H1 (cell line): ENCODE results near the gene PATJ. TPM values are rescaled to one million over a fixed set of nuclear protein-coding genes. Genes with fewer than 3 reads are reported as not detected.

Experiments
- CTCF ChIA-PET: fragments of 300-600 bp; sonication (Branson Sonifier 250); formaldehyde crosslinking; loops from one replicate; lab custom pipeline; 2021; ENCODE audit not compliant: partially characterized antibody; lab: Charles Lee
- POLR2A ChIA-PET: fragments of 300-600 bp; sonication (Branson Sonifier 250); formaldehyde crosslinking; loops from one replicate; lab custom pipeline; 2021; ENCODE audit warnings: inconsistent platforms; ENCODE audit not compliant: partially characterized antibody; lab: Charles Lee
- DNase-seq, 2 experiments: peaks; one replicate each; pipeline versions ENCODE4 v3.0.0 to v3.0.0-alpha.2; 2010 to 2022; ENCODE audit warnings: low spot score in 2 of 2, low read depth in 1 of 2, mixed read lengths in 1 of 2
- FAIRE-seq: peaks from 2 replicates; lab custom pipeline; 2011; peaks lifted over from hg19 to GRCh38; lab: Jason Lieb, UNC
- H2AFZ ChIP-seq: 2 replicates; pipeline ENCODE4 v1.8.1; 2012; ENCODE audit warnings: low read length, inconsistent platforms
- H2AK5ac ChIP-seq: 2 replicates; pipeline ENCODE4 v1.6.1; 2013; ENCODE audit warnings: low read depth, low read length
- H2BK120ac ChIP-seq: replicated peaks from 2 replicates; pipeline ENCODE3; 2013; ENCODE audit warnings: low read depth, low read length, inconsistent platforms
- H2BK12ac ChIP-seq: 2 replicates; pipeline ENCODE4 v1.6.1; 2013; ENCODE audit warnings: low read depth, low read length
- H2BK15ac ChIP-seq: 2 replicates; pipeline ENCODE4 v1.6.1; 2013; ENCODE audit warnings: low read length
- H2BK20ac ChIP-seq: 2 replicates; pipeline ENCODE4 v1.6.1; 2013; ENCODE audit warnings: low read length
- H2BK5ac ChIP-seq: 2 replicates; pipeline ENCODE4 v1.6.1; 2013; ENCODE audit warnings: low read depth, low read length
- H3K14ac ChIP-seq: 2 replicates; pipeline ENCODE4 v1.6.1; 2013; ENCODE audit warnings: inconsistent platforms; ENCODE audit not compliant: insufficient read length
- H3K18ac ChIP-seq: 2 replicates; pipeline ENCODE4 v1.6.1; 2013; ENCODE audit warnings: low read length; ENCODE audit errors: extremely low read depth
- H3K23ac ChIP-seq: 2 replicates; pipeline ENCODE4 v1.6.1; 2013; ENCODE audit warnings: inconsistent platforms; ENCODE audit not compliant: insufficient read length
- H3K23me2 ChIP-seq: 2 replicates; pipeline ENCODE4 v1.6.1; 2013; ENCODE audit warnings: low read depth, low read length
- H3K27ac ChIP-seq: 2 replicates; pipeline ENCODE4 v1.6.1; 2011; ENCODE audit warnings: low read depth, low read length, inconsistent platforms
- H3K27me3 ChIP-seq, 4 experiments: replicated peaks in 1 of 4; 1 replicate in 1 of 4; 2 replicates in 3 of 4; pipeline versions ENCODE4 v1.6.1 to v1.8.1; 2011 to 2013; ENCODE audit warnings: low read length in 3 of 4, mild to moderate bottlenecking in 3 of 4, inconsistent platforms in 2 of 4, mixed read lengths in 2 of 4, moderate library complexity in 1 of 4; ENCODE audit not compliant: control insufficient read depth in 3 of 4, insufficient read depth in 3 of 4; ENCODE audit errors: extremely low read depth in 1 of 4
- H3K36me3 ChIP-seq, 4 experiments: 2 replicates each; pipeline versions ENCODE4 v1.6.1 to v1.8.1; 2011 to 2013; ENCODE audit warnings: mild to moderate bottlenecking in 4 of 4, low read length in 3 of 4, moderate library complexity in 2 of 4, control low read depth in 1 of 4, inconsistent platforms in 1 of 4; ENCODE audit not compliant: insufficient read depth in 4 of 4, control insufficient read depth in 2 of 4
- H3K4ac ChIP-seq: replicated peaks from 2 replicates; pipeline ENCODE3; 2013; ENCODE audit warnings: low read length, low read depth, mixed read lengths, inconsistent platforms; ENCODE audit not compliant: insufficient read length
- H3K4me1 ChIP-seq, 4 experiments: replicated peaks in 1 of 4; 1 replicate in 1 of 4; 2 replicates in 3 of 4; pipeline versions ENCODE4 v1.6.1 to v1.8.1; 2011 to 2013; ENCODE audit warnings: low read length in 3 of 4, inconsistent platforms in 2 of 4, mixed read lengths in 1 of 4; ENCODE audit not compliant: insufficient read depth in 4 of 4, control insufficient read depth in 3 of 4
- H3K4me2 ChIP-seq, 2 experiments: 2 replicates each; pipeline versions ENCODE4 v1.6.1 to v1.8.1; 2011 to 2013; ENCODE audit warnings: low read depth in 2 of 2, low read length in 2 of 2, control low read depth in 1 of 2, inconsistent platforms in 1 of 2, mild to moderate bottlenecking in 1 of 2; ENCODE audit not compliant: insufficient read depth in 1 of 2
- H3K4me3 ChIP-seq, 4 experiments: fragments of 200-600, 300-600 bp in 1 of 4; sonication (generic), shearing (Covaris generic), sonication (Bioruptor Twin) in 1 of 4; 2 replicates each; pipeline versions ENCODE4 v1.5.1 to v1.8.1; 2011 to 2016; ENCODE audit warnings: low read length in 4 of 4, low read depth in 3 of 4, control low read depth in 2 of 4, inconsistent platforms in 2 of 4, mild to moderate bottlenecking in 2 of 4, mixed read lengths in 1 of 4, moderate library complexity in 1 of 4; ENCODE audit not compliant: insufficient read depth in 2 of 4; ENCODE audit errors: extremely low read depth in 1 of 4
- H3K56ac ChIP-seq: replicated peaks from 2 replicates; pipeline ENCODE3; 2013; ENCODE audit warnings: low read depth, mild to moderate bottlenecking, mixed read lengths, low read length, inconsistent platforms; ENCODE audit not compliant: insufficient read length
- H3K79me1 ChIP-seq: 2 replicates; pipeline ENCODE4 v1.6.1; 2013; ENCODE audit warnings: low read depth, low read length, control low read depth
- H3K79me2 ChIP-seq, 2 experiments: 2 replicates each; pipeline versions ENCODE4 v1.6.1 to v1.8.1; 2012 to 2013; ENCODE audit warnings: low read length in 2 of 2, mild to moderate bottlenecking in 2 of 2, inconsistent platforms in 1 of 2; ENCODE audit not compliant: insufficient read depth in 2 of 2, control insufficient read depth in 1 of 2
- H3K9ac ChIP-seq, 4 experiments: replicated peaks in 1 of 4; 1 replicate in 1 of 4; 2 replicates in 3 of 4; pipeline versions ENCODE4 v1.6.1 to v1.8.1; 2011 to 2013; ENCODE audit warnings: low read depth in 3 of 4, low read length in 3 of 4, control low read depth in 2 of 4, mild to moderate bottlenecking in 2 of 4, moderate library complexity in 2 of 4, inconsistent platforms in 1 of 4; ENCODE audit errors: extremely low read depth in 1 of 4
- H3K9me3 ChIP-seq, 2 experiments: 2 replicates each; pipeline versions ENCODE4 v1.6.1 to v1.8.1; 2012 to 2013; ENCODE audit warnings: mild to moderate bottlenecking in 2 of 2, moderate library complexity in 2 of 2, control low read depth in 1 of 2, inconsistent platforms in 1 of 2, low read depth in 1 of 2, low read length in 1 of 2, mixed read lengths in 1 of 2; ENCODE audit not compliant: insufficient read depth in 2 of 2
- H4K20me1 ChIP-seq, 2 experiments: replicated peaks in 1 of 2; 2 replicates each; pipeline versions ENCODE3 to v1.8.1; 2011 to 2013; ENCODE audit warnings: inconsistent platforms in 2 of 2, low read length in 2 of 2, mild to moderate bottlenecking in 1 of 2; ENCODE audit not compliant: insufficient read depth in 2 of 2, control insufficient read depth in 1 of 2
- H4K5ac ChIP-seq: 2 replicates; pipeline ENCODE4 v1.6.1; 2013; ENCODE audit warnings: low read length, low read depth, mixed read lengths, inconsistent platforms; ENCODE audit not compliant: insufficient read length
- H4K8ac ChIP-seq: 2 replicates; pipeline ENCODE4 v1.8.0; 2013; ENCODE audit warnings: mild to moderate bottlenecking, moderate library complexity, low read length, inconsistent platforms; ENCODE audit not compliant: insufficient read depth; ENCODE audit errors: extremely low read depth
- H4K91ac ChIP-seq: replicated peaks from 2 replicates; pipeline ENCODE3; 2013; ENCODE audit warnings: low read length, mixed read lengths, inconsistent platforms; ENCODE audit not compliant: insufficient read length
- BACH1 ChIP-seq: IDR thresholded peaks from 2 replicates; pipeline ENCODE4 v1.6.1; 2012; ENCODE audit warnings: low read length, improper control_type of control experiment
- BCL11A ChIP-seq, 2 experiments: IDR thresholded peaks; one replicate each; pipeline ENCODE4 v1.6.1; 2011; ENCODE audit warnings: low read depth in 2 of 2, low read length in 2 of 2, mild to moderate bottlenecking in 2 of 2
- CBX5 ChIP-seq: fragments of 300-800, 300-1000 bp; sonication (generic); IDR thresholded peaks from 2 replicates; pipeline ENCODE4 v1.7.1; 2016; ENCODE audit warnings: antibody characterized with exemption, low read length, low read depth
- E2F6 ChIP-seq: IDR thresholded peaks from 2 replicates; pipeline ENCODE4 v1.6.1; 2012; ENCODE audit warnings: inconsistent platforms
- JUN ChIP-seq: IDR thresholded peaks from 2 replicates; pipeline ENCODE4 v1.6.1; 2011; ENCODE audit warnings: low read depth, mild to moderate bottlenecking, improper control_type of control experiment, low read length
- KDM4A ChIP-seq: IDR thresholded peaks from one replicate; pipeline ENCODE4 v1.7.1; 2012; ENCODE audit warnings: low read depth, mild to moderate bottlenecking, moderate library complexity, low read length, inconsistent platforms; ENCODE audit not compliant: severe bottlenecking
- MAX ChIP-seq: IDR thresholded peaks from 2 replicates; pipeline ENCODE4 v1.6.1; 2012; ENCODE audit warnings: inconsistent platforms
- RFX5 ChIP-seq: IDR thresholded peaks from 2 replicates; pipeline ENCODE4 v1.6.1; 2011; ENCODE audit warnings: low read depth, low read length, improper control_type of control experiment, borderline replicate concordance
- SIRT6 ChIP-seq: IDR thresholded peaks from one replicate; pipeline ENCODE4 v1.7.1; 2012; ENCODE audit warnings: low read length, inconsistent platforms
- SRF ChIP-seq: IDR thresholded peaks from 2 replicates; pipeline ENCODE4 v1.6.1; 2011; ENCODE audit warnings: mild to moderate bottlenecking, low read depth, low read length, moderate library complexity
- TAF7 ChIP-seq: optimal IDR thresholded peaks from 2 replicates; pipeline ENCODE3; 2011; ENCODE audit warnings: low read depth, mild to moderate bottlenecking, inconsistent platforms, low read length, moderate library complexity, borderline replicate concordance
- TCF12 ChIP-seq: IDR thresholded peaks from 2 replicates; pipeline ENCODE4 v1.6.1; 2011; ENCODE audit warnings: low read depth, mild to moderate bottlenecking, low read length
- USF2 ChIP-seq: IDR thresholded peaks from 2 replicates; pipeline ENCODE4 v1.6.1; 2011; ENCODE audit warnings: low read length, improper control_type of control experiment
- WGBS, 2 experiments: shearing (Covaris generic) in 1 of 2; methylation state at CpG; one replicate each; pipeline versions ENCODE4 v1.1.6 to v1.1.7; 2013 to 2015; ENCODE audit warnings: low lambda C conversion rate in 2 of 2, mixed read lengths in 2 of 2, inconsistent platforms in 1 of 2, low coverage in 1 of 2, missing lambda C conversion rate in 1 of 2; ENCODE audit not compliant: insufficient replicate concordance in 2 of 2, insufficient coverage in 1 of 2, insufficient read length in 1 of 2; ENCODE audit errors: extremely low coverage in 1 of 2, missing lambda C conversion rate in 1 of 2; 5-methylcytosine and 5-hydroxymethylcytosine counted together
- polyA plus RNA-seq, 7 experiments: library from polyadenylated mRNA; depleted of rRNA in 3 of 7; stranded (reverse) in 5 of 7; unstranded in 2 of 7; fragments of >200 nt in 5 of 7; fragments of 200-250 nt in 2 of 7; gene quantifications; 1 replicate in 5 of 7; 2 replicates in 1 of 7; 4 replicates in 1 of 7; pipeline versions ENCODE4 v1.2.1 to v1.2.3, GENCODE V29; 2011 to 2013; ENCODE audit warnings: missing spikeins in 2 of 7, mixed read lengths in 2 of 7
- total RNA-seq: library from RNA; stranded (reverse); fragmentation: NEBNext Ultra II Directional; extraction: Animal tissue kit (Norgen Biotek cat#: 25700); gene quantifications from 2 replicates; pipeline ENCODE4 v1.2.1, GENCODE V29; 2021

Gene PATJ
- total and polyA plus RNA-seq, 2 of the 8 experiments (the other 6 are each of a cell fraction or from before 2014, with no cell fraction given): 8.2 to 55.6 TPM

- Histone ChIP-seq H3K27ac (no peak overlapping the region), H4K20me1 (peaks cover 0 to 2% of the 10 kb centered on the region in 2 experiments), H2BK15ac (no peak overlapping the region), H3K18ac (no peak overlapping the region), H3K36me3 (peaks cover 0 to 11% (median 0%) of the 10 kb centered on the region in 4 experiments; a peak in 3 of 8 replicates), H3K4me2 (no peak overlapping the region), H4K5ac (no peak overlapping the region), H2BK120ac (no peak overlapping the region), H3K9ac (no peak overlapping the region), H3K56ac (no peak overlapping the region), H3K14ac (no peak overlapping the region), H2BK12ac (no peak overlapping the region), H2BK20ac (no peak overlapping the region), H4K91ac (no peak overlapping the region), H2AK5ac (no peak overlapping the region), H3K27me3 (no peaks in the 10 kb centered on the region), H3K9me3 (no peaks in the 10 kb centered on the region), H2AFZ (no peak overlapping the region), H2BK5ac (no peak overlapping the region), H3K23ac (no peak overlapping the region), H3K4me3 (no peak overlapping the region), H3K79me1 (no peaks in the 10 kb centered on the region), H4K8ac (no peak overlapping the region), H3K4me1 (no peaks in the 10 kb centered on the region), H3K23me2 (no peaks in the 10 kb centered on the region), H3K79me2 (no peaks in the 10 kb centered on the region), H3K4ac (no peak overlapping the region)
- FAIRE-seq (no peak), DNase-seq (no peak)
- CTCF ChIA-PET: interaction anchor here (0.7 kb wide), 1 partner anchor 33 kb away, joined by 4 read pairs; no protein-coding TSS in a partner anchor
- WGBS, 2 experiments: 92% methylated on average over 2 of the region's 2 CpGs; no CpG with 5 or more reads in 1 of the 2 experiments
- POLR2A ChIA-PET: no interaction called here
- TF ChIP-seq USF2: no peak
- no peak for TF ChIP-seq JUN
- TF ChIP-seq SIRT6: no peak
- no peak for TF ChIP-seq BACH1
- no peak for TF ChIP-seq RFX5
- no peak for TF ChIP-seq CBX5
- no peak for TF ChIP-seq E2F6
- no peak for TF ChIP-seq SRF
- no peak for TF ChIP-seq KDM4A
- TF ChIP-seq TAF7: no peak
- no peak for TF ChIP-seq BCL11A (IDR thresholded peaks at IDR 0.05; ENCODE audit: low read depth in 2 of 2, low read length in 2 of 2)
- no peak for TF ChIP-seq MAX
- TF ChIP-seq TCF12: no peak
These were observed 37.0 kb downstream of the PATJ start for GRCh38 chr1:61779231-61779630.
